Measurements from ENCODE around the gene GLYAT. TPM values are rescaled to one million over a fixed set of nuclear protein-coding genes. Genes with fewer than 3 reads are reported as not detected.

GLYAT gene
- total and polyA plus RNA-seq, 10 donors = not detected

GRCh38 chr11:58775066-58775708 is 43.4 kb upstream of the GLYAT start:
- H3K4me3 ChIP-seq = no peak overlapping the region
- WGBS, 5 donors = 59 to 88% (median 84%) methylated on average over 5 of the region's 5 CpGs
- H3K27ac ChIP-seq = no peak overlapping the region
- H3K4me1 ChIP-seq = no peaks in the 10 kb centered on the region
- no peaks in the 10 kb centered on the region for H3K36me3 ChIP-seq
- intact Hi-C loops (cut with DNase I; ENCODE audit: low total_unique reads) = no loop called here
- H3K9me3 ChIP-seq = no peaks in the 10 kb centered on the region
- DNase-seq = no peak
- no peak for TF ChIP-seq POLR2AphosphoS5 (IDR thresholded peaks at IDR 0.05)
- TF ChIP-seq POLR2A (IDR thresholded peaks at IDR 0.05) = no peak
- no peak for TF ChIP-seq CTCF (IDR thresholded peaks at IDR 0.05 in 8 of 11, conservative IDR thresholded peaks at IDR 0.05 in 3 of 11)
- H3K27me3 ChIP-seq (replicated peaks in 1 of 7) = no peaks in the 10 kb centered on the region

- Histone ChIP-seq H3K4me3 (no peak overlapping the region), H3K27me3 (replicated peaks in 1 of 7) (no peaks in the 10 kb centered on the region), H3K36me3 (no peaks in the 10 kb centered on the region), H3K4me1 (no peaks in the 10 kb centered on the region), H3K27ac (no peak overlapping the region), H3K9me3 (no peaks in the 10 kb centered on the region)
- TF ChIP-seq POLR2AphosphoS5 (IDR thresholded peaks at IDR 0.05) = no peak
- TF ChIP-seq POLR2A (IDR thresholded peaks at IDR 0.05) = no peak
- 77 to 85% (median 80%) methylated on average over 4 of the region's 4 CpGs for WGBS, 5 donors
- intact Hi-C loops (cut with DNase I; ENCODE audit: low total_unique reads) = no loop called here
- no peak for DNase-seq
These were observed 42.4 kb upstream of the GLYAT start for GRCh38 chr11:58774164-58774593.

- no peaks in the 10 kb centered on the region for H3K4me1 ChIP-seq
- intact Hi-C loops (cut with DNase I; ENCODE audit: low total_unique reads) = no loop called here
- H3K27me3 ChIP-seq (replicated peaks in 1 of 7) = no peaks in the 10 kb centered on the region
- no peak for DNase-seq
- no peaks in the 10 kb centered on the region for H3K36me3 ChIP-seq
- no peaks in the 10 kb centered on the region for H3K9me3 ChIP-seq
- WGBS, 5 donors = 68 to 94% (median 93%) methylated on average over 3 of the region's 3 CpGs
- no peak overlapping the region for H3K27ac ChIP-seq
- no peak for TF ChIP-seq CTCF (IDR thresholded peaks at IDR 0.05 in 8 of 11, conservative IDR thresholded peaks at IDR 0.05 in 3 of 11)
- TF ChIP-seq POLR2A (IDR thresholded peaks at IDR 0.05) = no peak
- no peak for TF ChIP-seq POLR2AphosphoS5 (IDR thresholded peaks at IDR 0.05)
- no peak overlapping the region for H3K4me3 ChIP-seq
These were observed 41.6 kb upstream of the GLYAT start for GRCh38 chr11:58773337-58773736.

- Histone ChIP-seq H3K27me3 (replicated peaks in 1 of 7) (no peaks in the 10 kb centered on the region), H3K36me3 (no peaks in the 10 kb centered on the region), H3K4me3 (no peak overlapping the region), H3K9me3 (no peaks in the 10 kb centered on the region), H3K4me1 (no peaks in the 10 kb centered on the region), H3K27ac (no peak overlapping the region)
- no peak for DNase-seq
- TF ChIP-seq POLR2A (IDR thresholded peaks at IDR 0.05) (no peak), POLR2AphosphoS5 (IDR thresholded peaks at IDR 0.05) (no peak), CTCF (IDR thresholded peaks at IDR 0.05 in 8 of 11, conservative IDR thresholded peaks at IDR 0.05 in 3 of 11) (no peak)
- intact Hi-C loops (cut with DNase I; ENCODE audit: low total_unique reads) = no loop called here
- WGBS, 5 donors = 88 to 94% (median 90%) methylated on average over 5 of the region's 5 CpGs
These were observed 40.9 kb upstream of the GLYAT start for GRCh38 chr11:58772329-58773285.
